Measurements from ENCODE around the gene RASL12.
"Not testable (repeated sequence)": the region's sequence is repeated elsewhere in the genome, so short reads cannot be mapped to it uniquely, and the experiment has no call there.

Gene RASL12

DNA sequence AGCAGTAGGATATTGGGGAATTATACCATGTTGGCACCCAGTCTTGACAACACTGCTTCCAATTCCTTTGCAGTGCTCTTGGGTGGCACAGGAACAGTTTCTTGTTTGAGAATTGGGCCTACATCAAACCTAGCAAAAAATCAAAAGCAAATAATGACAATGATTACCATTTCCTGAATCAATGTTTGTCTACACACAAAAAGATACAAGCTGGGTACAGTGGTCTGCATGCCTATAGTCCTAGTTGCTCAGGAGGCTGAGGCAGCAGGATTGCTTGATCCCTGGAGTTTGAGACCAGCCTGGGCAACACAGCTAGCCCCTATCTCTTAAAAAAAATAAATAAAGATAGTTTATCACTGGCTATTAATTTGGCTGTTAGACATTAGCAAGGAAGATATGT, 46.3 kb downstream of the RASL12 start:
- H3K9me3 ChIP-seq (ENCODE audit: insufficient read depth, low read depth, low read length): no peaks in the 10 kb centered on the region
- H3K9ac ChIP-seq (ENCODE audit: low read depth, low read length): no peak overlapping the region
- H3K36me3 ChIP-seq (ENCODE audit: insufficient read depth, low read length): peaks cover 85% of the 10 kb centered on the region

DNA sequence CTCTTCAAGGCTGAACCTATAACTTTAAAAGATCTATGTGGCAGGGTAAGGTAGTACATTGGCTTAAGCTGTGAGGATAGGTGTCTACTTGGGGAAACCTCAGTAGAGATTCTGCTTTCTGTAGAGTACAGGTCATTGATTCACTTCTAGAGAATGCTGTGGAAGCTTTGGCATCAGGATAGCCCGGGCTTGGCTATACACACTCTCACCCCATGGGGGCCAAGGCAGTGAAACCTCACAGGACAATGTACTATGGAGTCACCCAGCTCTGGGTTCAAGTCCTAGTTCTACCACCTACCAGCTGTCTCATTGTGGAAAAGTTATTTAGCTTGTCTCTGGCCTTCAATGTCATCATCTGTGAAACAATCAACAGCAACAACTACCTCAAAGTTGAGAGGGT, 47.4 kb downstream of the RASL12 start:
- Histone ChIP-seq H3K27me3 (ENCODE audit: insufficient read depth, low read length) (no peaks in the 10 kb centered on the region), H3K4me3 (ENCODE audit: low read length) (no peak overlapping the region), H3K9me3 (ENCODE audit: insufficient read depth, low read depth, low read length) (no peaks in the 10 kb centered on the region), H3K27ac (ENCODE audit: low read depth, low read length) (no peak overlapping the region), H3K9ac (ENCODE audit: low read depth, low read length) (no peak overlapping the region), H3K36me3 (ENCODE audit: insufficient read depth, low read length) (peaks cover 85% of the 10 kb centered on the region), H3K4me1 (ENCODE audit: insufficient read depth, low read length) (no peaks in the 10 kb centered on the region)
- 92% methylated on average over 1 of the region's 1 CpG for WGBS

More for the DNA sequence above, 46.3 kb downstream of the RASL12 start:
- Histone ChIP-seq H3K27me3 (ENCODE audit: insufficient read depth, low read length) (no peaks in the 10 kb centered on the region), H3K27ac (ENCODE audit: low read depth, low read length) (no peak overlapping the region), H3K4me1 (ENCODE audit: insufficient read depth, low read length) (no peaks in the 10 kb centered on the region), H3K4me3 (ENCODE audit: low read length) (no peak overlapping the region)

- WGBS: 93% methylated on average over 3 of the region's 4 CpGs
- H3K9me3 ChIP-seq (ENCODE audit: insufficient read depth, low read depth, low read length); H3K4me1 ChIP-seq (ENCODE audit: insufficient read depth, low read length): not testable (repeated sequence)
Measured at GRCh38 chr15:65011198-65011597, 56.6 kb downstream of the RASL12 start.

GRCh38 chr15:65008983-65009382, 58.8 kb downstream of the RASL12 start:
- H3K9me3 ChIP-seq (ENCODE audit: insufficient read depth, low read depth, low read length): peaks cover 3% of the 10 kb centered on the region; the same call in 1 of the 2 replicates
- H3K27ac ChIP-seq (ENCODE audit: low read depth, low read length): no peak overlapping the region
- H3K9ac ChIP-seq (ENCODE audit: low read depth, low read length): no peak overlapping the region
- H3K27me3 ChIP-seq (ENCODE audit: insufficient read depth, low read length): no peaks in the 10 kb centered on the region
- H3K4me1 ChIP-seq (ENCODE audit: insufficient read depth, low read length): no peaks in the 10 kb centered on the region
- H3K4me3 ChIP-seq (ENCODE audit: low read length): no peak overlapping the region
- H3K36me3 ChIP-seq (ENCODE audit: insufficient read depth, low read length): peaks cover 46% of the 10 kb centered on the region
- WGBS: 84% methylated on average over 1 of the region's 2 CpGs

More at GRCh38 chr15:65011198-65011597, 56.6 kb downstream of the RASL12 start:
- not testable (repeated sequence) for H3K9ac ChIP-seq (ENCODE audit: low read depth, low read length); H3K4me3 ChIP-seq (ENCODE audit: low read length); H3K27ac ChIP-seq (ENCODE audit: low read depth, low read length); H3K27me3 ChIP-seq (ENCODE audit: insufficient read depth, low read length)
- H3K36me3 ChIP-seq (ENCODE audit: insufficient read depth, low read length): peaks cover 46% of the 10 kb centered on the region

DNA sequence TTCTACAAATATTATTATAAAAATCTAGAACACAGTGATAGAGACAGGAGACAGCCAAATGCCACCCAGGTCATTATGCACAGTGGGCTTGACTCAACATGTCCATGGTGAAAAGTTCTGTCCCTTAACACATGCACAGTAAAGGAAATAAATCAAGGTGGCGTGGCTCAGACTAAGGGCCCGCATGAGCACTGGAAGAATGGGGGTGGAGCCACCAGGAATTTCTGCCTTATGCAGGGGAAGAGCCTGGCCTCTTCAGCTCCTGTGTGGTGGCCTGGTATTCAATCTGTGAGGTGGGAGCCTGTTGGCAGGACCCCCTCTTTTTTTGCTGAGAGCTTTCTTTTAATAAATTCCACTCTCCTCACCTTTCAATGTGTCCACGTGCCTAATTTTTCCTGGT, 60.9 kb downstream of the RASL12 start:
- 88% methylated on average over 3 of the region's 3 CpGs for WGBS
- Histone ChIP-seq H3K27me3 (ENCODE audit: insufficient read depth, low read length) (no peaks in the 10 kb centered on the region), H3K4me3 (ENCODE audit: low read length) (no peak overlapping the region), H3K4me1 (ENCODE audit: insufficient read depth, low read length) (no peaks in the 10 kb centered on the region), H3K27ac (ENCODE audit: low read depth, low read length) (no peak overlapping the region), H3K9ac (ENCODE audit: low read depth, low read length) (no peak overlapping the region), H3K36me3 (ENCODE audit: insufficient read depth, low read length) (peaks cover 39% of the 10 kb centered on the region), H3K9me3 (ENCODE audit: insufficient read depth, low read depth, low read length) (peaks cover 3% of the 10 kb centered on the region; the same call in 1 of the 2 replicates)

DNA sequence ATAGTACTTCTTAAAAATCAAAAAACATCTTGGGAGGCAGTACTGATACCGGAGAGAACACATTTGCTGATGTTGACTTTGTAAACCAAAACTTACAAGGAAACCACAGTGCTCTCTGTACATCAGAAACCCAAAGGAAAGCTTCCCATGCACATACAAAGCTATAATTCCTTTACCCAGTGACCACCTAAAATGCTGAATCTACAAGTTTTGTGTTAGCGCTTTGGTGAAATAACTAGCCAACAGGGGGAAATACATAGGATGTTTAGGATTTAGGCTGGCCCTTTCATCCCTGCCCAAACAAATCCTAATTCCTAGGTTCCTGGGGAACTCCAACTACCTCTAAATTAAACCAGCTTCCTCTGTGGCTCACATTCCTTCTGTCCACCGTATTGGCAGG, 62.8 kb downstream of the RASL12 start:
- no peak overlapping the region for H3K4me3 ChIP-seq (ENCODE audit: low read length)
- 99% methylated on average over 3 of the region's 3 CpGs for WGBS
- H3K27me3 ChIP-seq (ENCODE audit: insufficient read depth, low read length): no peaks in the 10 kb centered on the region
- no peak overlapping the region for H3K27ac ChIP-seq (ENCODE audit: low read depth, low read length)
- peaks cover 28% of the 10 kb centered on the region for H3K36me3 ChIP-seq (ENCODE audit: insufficient read depth, low read length)
- no peaks in the 10 kb centered on the region for H3K4me1 ChIP-seq (ENCODE audit: insufficient read depth, low read length)
- H3K9ac ChIP-seq (ENCODE audit: low read depth, low read length): no peak overlapping the region
- peaks cover 3% of the 10 kb centered on the region; the same call in 1 of the 2 replicates for H3K9me3 ChIP-seq (ENCODE audit: insufficient read depth, low read depth, low read length)
